GM12873 (cell line): Measurements from ENCODE around the gene SRXN1.

Source experiments
- TF ChIP-seq, protein P1 (sequence below): IDR thresholded peaks from 2 replicates; pipeline ENCODE4 v1.5.1; 2012; ENCODE audit warnings: low read depth, mild to moderate bottlenecking, moderate library complexity, low read length, control low read depth; ENCODE audit not compliant: insufficient read depth; ENCODE audit errors: missing control alignments

Gene SRXN1

DNA sequence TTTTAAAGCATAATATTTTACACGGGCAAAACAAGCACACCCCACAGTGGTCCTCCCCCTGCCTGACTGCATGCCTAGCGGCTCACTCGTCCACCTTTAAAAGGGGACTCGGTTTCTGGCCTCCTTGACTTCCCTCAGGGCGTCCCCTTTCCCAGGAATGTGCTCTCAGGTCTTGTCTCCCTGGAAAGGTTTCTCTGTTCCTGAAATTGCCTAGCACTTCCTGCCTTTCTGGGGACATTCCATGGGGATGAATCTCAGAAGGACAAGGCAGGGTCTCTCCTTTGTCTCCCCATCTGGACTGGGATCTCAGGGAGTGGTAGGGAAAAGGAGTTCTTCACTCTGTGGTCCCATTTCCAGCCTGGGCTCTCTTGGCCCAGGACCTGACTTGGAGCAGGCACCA, 47.8 kb downstream of the SRXN1 start:
- TF ChIP-seq, protein P1, sequence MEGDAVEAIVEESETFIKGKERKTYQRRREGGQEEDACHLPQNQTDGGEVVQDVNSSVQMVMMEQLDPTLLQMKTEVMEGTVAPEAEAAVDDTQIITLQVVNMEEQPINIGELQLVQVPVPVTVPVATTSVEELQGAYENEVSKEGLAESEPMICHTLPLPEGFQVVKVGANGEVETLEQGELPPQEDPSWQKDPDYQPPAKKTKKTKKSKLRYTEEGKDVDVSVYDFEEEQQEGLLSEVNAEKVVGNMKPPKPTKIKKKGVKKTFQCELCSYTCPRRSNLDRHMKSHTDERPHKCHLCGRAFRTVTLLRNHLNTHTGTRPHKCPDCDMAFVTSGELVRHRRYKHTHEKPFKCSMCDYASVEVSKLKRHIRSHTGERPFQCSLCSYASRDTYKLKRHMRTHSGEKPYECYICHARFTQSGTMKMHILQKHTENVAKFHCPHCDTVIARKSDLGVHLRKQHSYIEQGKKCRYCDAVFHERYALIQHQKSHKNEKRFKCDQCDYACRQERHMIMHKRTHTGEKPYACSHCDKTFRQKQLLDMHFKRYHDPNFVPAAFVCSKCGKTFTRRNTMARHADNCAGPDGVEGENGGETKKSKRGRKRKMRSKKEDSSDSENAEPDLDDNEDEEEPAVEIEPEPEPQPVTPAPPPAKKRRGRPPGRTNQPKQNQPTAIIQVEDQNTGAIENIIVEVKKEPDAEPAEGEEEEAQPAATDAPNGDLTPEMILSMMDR = no peak

DNA sequence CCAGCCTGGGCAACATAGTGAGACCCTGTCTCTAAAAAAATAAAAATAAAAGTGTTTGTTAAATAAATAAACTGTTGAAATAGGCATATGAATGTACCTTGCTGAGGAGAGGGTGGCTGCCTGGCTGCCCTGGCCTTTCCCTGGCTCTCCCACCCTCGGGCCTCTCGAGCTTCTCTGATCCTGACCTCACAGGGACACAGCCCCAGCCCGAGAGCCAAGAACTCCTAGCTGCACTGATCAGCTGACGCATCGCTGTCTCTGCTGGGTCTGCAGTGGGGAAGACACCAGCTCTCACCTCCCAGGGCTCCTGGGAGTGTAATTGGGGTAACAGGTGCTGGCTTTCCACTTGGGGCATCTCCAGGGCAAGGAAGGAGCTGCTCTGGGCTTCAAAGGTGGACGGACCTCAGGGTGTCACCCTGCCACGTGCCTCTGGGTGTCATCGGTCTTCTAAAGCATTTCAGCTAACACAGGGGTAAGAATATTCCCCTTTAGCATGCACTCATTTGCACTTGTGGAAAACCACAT, 49.8 kb downstream of the SRXN1 start:
- TF ChIP-seq, protein P1 = no peak

DNA sequence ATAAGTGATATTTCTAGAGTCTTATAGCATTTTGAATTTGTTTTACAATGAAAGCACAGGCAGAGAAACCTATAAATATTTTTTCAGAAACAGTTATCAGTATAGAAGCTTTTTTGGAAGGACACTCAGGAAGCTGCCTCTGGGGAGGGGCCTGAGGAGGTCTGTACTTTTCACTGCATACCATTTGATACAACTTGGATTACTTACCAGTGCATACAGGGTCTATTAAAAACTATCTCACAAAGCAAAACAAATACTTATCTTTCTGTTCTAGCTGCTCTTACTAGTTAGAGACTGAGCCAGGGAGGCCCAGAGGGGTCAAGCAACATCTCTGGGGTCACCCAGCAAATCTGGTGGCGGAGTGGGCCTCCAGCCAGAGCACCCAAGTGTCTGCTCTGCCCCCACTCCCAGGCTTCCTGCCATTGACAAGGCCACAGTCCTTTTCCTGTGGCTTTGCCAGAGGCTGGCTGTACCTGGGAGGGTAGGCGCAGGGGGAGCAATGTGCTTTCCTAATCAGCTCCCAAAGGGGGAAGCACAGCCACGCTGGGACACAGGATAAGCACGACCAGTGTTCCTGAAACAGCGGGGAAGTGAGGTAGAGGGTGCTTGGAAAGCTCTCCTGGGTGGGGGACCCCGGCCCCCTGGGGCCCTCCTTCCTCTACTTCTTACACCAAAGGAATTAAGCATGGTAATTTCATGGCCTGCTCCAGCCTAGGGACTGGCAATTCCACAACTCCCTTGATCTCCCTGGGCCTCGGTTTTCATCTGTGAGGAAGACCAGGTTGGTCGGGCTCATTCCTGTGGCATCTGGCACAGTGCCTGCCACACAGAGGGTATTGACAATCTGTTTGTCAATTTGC, 50.7 kb downstream of the SRXN1 start:
- TF ChIP-seq, protein P1 = no peak

DNA sequence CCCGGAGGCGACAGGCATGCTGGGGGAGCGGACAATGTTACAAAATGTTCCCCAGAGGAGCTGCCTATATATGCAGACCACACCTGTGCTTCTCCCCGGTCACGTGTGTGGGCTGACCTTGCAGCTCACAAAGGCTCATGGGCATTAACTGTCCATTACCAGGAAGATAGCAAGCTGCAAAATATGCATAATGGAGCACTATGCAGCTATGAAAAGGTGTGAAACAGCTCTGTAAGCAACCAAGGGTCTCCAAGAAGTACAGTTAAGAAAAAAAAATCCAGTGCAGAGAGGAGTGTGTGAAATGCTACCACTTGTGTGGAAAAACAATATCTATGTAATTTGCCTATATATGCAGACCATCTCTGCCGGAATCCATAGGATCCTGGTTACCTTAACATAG, 52.3 kb downstream of the SRXN1 start:
- TF ChIP-seq, protein P1 = no peak

DNA sequence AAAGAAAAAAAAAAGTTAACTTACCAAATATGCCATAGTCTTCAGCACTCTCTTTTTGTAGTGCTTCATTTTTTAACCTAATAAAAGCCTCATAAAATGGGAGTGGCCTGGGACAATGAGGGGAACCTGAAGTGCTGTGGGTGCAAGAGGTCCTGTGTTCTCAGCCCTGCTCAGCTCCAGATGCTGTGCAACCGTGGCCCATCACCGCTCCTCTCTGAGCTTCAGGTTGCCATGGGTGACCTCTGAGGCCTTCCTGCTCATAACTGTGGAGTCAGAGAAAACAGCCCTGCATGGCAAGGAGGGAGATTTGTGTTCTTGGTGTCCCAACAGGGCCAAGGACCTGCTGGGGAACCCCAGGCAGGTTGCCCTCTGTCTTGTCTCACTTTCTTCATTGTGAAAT, 52.9 kb downstream of the SRXN1 start:
- TF ChIP-seq, protein P1 = no peak

DNA sequence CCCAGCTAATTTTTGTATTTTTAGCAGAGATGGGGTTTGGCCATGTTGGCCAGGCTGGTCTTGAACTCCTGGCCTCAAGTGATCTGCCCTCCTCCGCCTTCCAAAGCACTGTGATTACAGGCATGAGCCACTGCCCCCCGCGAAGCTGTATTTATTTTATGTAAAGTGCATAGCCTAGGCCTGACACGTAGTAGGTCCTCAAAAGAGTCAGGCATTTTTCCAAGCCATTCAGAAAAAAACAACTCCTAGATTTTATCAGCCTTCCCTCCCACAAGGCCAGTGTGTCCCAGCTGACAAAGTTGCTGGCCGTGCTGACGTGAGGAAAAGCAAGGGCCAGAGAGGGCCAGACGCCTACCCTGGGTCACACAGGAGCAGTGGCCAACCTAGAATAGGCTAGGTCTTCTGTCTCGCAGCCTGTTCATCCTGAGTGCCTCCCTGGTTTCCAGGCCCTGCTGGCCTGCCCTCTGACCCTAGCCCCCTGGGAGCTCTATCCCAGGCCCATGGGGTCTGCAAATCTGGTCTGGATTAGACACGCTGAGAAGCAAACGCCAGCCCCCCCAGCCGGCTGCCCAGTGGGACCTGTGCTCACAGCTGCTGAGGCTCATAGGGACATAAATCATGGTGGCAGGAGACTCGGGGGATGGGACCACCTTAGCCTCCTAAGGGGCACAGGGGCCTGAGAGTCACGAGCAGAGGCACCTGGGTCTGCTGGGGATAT, 54.7 kb downstream of the SRXN1 start:
- TF ChIP-seq, protein P1 = no peak

DNA sequence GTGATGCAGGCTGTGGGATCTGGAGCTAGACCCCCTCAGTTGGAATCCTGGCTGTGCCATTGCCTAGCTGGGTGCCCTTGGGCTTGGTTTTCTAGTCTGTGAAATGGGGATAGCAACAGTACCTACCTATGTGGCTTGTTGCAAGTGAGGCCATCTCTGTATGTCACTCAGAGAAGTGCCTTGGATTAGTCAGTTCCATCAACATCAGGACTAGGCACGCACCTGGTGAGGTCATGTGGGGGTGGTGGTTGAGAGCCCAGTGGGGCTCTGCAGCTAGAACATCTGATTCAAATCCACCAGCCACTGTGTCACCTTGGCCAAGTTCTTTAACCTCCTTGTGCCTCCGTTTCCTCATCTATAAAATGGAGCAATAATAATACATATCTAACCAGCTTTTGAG, 55.4 kb downstream of the SRXN1 start:
- TF ChIP-seq, protein P1 = no peak
